Right atrium auricular region (tissue), 2 donors: Measurements from ENCODE around the gene GMDS. TPM values are rescaled to one million over a fixed set of nuclear protein-coding genes. Genes with fewer than 3 reads are reported as not detected.

Experiments used
- DNase-seq: peaks from one replicate; pipeline ENCODE4 v3.0.0-alpha.2; 2019; ENCODE audit warnings: low spot score
- H3K27ac ChIP-seq, 2 donors: fragments of 200-600 bp; sonication (generic); 1 replicate in 1 of 2; 2 replicates in 1 of 2; pipeline ENCODE4 v1.5.1; 2016 to 2019
- H3K27me3 ChIP-seq, 2 donors: fragments of 200-600 bp; sonication (generic); one replicate each; pipeline versions ENCODE4 v1.5.1 to v1.6.0; 2017 to 2019
- H3K36me3 ChIP-seq: fragments of 200-600 bp; sonication (generic); one replicate; pipeline ENCODE4 v1.5.1; 2016
- H3K4me1 ChIP-seq, 2 donors: fragments of 200-600 bp; sonication (generic); one replicate each; pipeline versions ENCODE4 v1.5.1 to v1.6.0; 2017 to 2019
- H3K4me3 ChIP-seq, 2 donors: fragments of 200-600 bp; sonication (generic); 1 replicate in 1 of 2; 2 replicates in 1 of 2; pipeline ENCODE4 v1.5.1; 2017 to 2019; ENCODE audit warnings: mild to moderate bottlenecking in 1 of 2, moderate library complexity in 1 of 2
- H3K9me3 ChIP-seq, 2 donors: fragments of 200-600 bp; sonication (generic); one replicate each; pipeline ENCODE4 v1.5.1; 2019
- total RNA-seq, 2 donors: library from RNA; depleted of rRNA; stranded (reverse); fragments of >200 nt; gene quantifications; one replicate each; pipeline ENCODE4 v1.1.0, GENCODE V29; 2016
- TF ChIP-seq, protein P1 (sequence below), 2 donors: fragments of 200-600 bp; sonication (generic); IDR thresholded peaks; one replicate each; pipeline ENCODE4 v1.5.1; 2019; ENCODE audit warnings: antibody characterized with exemption in 2 of 2

Gene GMDS
- total RNA-seq, 2 donors from 2014 or later = 11.1 to 11.8 TPM

DNA sequence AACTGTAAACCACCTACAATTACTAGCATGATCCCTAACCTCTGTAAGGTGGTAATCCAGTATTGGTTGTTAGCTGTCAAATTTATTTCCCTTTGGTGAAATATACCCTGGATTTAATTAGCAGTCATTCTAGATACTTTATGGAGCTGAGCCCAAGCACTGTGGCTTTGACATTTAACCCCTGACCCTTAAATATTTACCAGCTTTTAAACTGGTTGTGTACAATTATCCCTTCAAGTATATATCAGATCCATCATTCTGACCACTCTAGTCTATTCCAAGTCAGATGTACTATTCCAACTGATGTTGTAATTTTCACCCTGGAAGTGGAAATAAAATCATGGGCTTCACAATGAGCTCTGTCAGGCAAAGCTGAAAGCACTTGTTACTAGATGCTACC, 406.0 kb downstream of the GMDS start:
- TF ChIP-seq, protein P1, sequence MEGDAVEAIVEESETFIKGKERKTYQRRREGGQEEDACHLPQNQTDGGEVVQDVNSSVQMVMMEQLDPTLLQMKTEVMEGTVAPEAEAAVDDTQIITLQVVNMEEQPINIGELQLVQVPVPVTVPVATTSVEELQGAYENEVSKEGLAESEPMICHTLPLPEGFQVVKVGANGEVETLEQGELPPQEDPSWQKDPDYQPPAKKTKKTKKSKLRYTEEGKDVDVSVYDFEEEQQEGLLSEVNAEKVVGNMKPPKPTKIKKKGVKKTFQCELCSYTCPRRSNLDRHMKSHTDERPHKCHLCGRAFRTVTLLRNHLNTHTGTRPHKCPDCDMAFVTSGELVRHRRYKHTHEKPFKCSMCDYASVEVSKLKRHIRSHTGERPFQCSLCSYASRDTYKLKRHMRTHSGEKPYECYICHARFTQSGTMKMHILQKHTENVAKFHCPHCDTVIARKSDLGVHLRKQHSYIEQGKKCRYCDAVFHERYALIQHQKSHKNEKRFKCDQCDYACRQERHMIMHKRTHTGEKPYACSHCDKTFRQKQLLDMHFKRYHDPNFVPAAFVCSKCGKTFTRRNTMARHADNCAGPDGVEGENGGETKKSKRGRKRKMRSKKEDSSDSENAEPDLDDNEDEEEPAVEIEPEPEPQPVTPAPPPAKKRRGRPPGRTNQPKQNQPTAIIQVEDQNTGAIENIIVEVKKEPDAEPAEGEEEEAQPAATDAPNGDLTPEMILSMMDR (IDR thresholded peaks at IDR 0.05) = no peak
- no peak for DNase-seq

DNA sequence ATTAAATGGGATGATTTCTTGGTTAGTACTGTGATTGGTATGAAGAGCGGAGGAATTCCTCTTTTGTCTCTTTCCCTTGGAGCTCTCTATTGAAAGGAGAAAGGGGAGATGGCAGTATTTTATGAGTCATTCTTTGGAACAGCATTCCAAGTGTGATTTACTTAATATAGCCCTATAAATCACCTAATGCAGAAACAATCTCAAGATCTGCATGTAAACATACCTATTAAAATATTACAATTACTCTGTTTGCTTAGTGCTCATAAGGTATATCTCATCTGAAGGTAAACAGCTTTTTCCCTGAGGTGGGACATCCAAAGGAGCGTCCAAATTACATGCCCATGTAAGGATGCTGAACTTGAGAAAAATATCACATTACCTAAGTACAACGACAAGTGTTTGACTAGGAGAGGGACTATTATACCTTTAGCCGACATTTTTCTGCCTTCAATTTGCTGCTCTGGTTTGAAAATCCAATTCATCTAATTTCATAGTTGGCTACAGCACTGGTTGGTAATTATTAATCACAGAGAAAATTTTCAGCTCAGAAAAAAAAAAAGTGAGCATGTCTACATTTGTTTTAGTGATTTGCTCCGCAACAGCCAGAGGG, 406.7 kb downstream of the GMDS start:
- Histone ChIP-seq H3K4me3 (no peak overlapping the region), H3K36me3 (no peaks in the 10 kb centered on the region), H3K27me3 (no peaks in the 10 kb centered on the region), H3K4me1 (no peaks in the 10 kb centered on the region), H3K9me3 (no peaks in the 10 kb centered on the region), H3K27ac (no peak overlapping the region)
- DNase-seq = no peak
- TF ChIP-seq, protein P1 (IDR thresholded peaks at IDR 0.05) = no peak

More for the DNA sequence above, 406.0 kb downstream of the GMDS start:
- no peaks in the 10 kb centered on the region for H3K4me1 ChIP-seq
- H3K4me3 ChIP-seq = no peak overlapping the region
- H3K27me3 ChIP-seq = no peaks in the 10 kb centered on the region
- H3K36me3 ChIP-seq = no peaks in the 10 kb centered on the region
- H3K27ac ChIP-seq = no peak overlapping the region
- H3K9me3 ChIP-seq = no peaks in the 10 kb centered on the region

DNA sequence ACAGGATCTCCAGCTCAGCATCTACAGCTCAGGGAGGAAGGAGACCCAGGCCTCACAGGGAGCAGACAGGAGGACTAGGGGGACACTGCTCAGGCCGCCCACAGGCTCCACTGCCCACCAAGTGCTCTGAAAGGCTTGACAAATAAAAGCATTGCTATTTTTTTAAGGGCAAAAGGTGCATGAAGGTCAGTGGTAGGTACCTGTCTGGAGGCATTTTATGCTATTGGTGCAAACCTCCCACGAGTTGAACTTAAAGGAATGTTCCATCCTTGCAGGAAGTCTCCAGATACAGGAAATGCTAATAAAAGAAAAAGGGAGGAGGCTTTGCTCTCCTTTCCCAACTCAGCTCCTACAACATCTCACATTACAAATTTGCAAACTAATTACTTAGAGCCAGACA, 407.6 kb downstream of the GMDS start:
- no peaks in the 10 kb centered on the region for H3K36me3 ChIP-seq
- no peaks in the 10 kb centered on the region for H3K27me3 ChIP-seq
- no peaks in the 10 kb centered on the region for H3K4me1 ChIP-seq
- H3K4me3 ChIP-seq = no peak overlapping the region
- H3K9me3 ChIP-seq = no peaks in the 10 kb centered on the region
- H3K27ac ChIP-seq = no peak overlapping the region
- no peak for DNase-seq
- TF ChIP-seq, protein P1 (IDR thresholded peaks at IDR 0.05) = no peak

DNA sequence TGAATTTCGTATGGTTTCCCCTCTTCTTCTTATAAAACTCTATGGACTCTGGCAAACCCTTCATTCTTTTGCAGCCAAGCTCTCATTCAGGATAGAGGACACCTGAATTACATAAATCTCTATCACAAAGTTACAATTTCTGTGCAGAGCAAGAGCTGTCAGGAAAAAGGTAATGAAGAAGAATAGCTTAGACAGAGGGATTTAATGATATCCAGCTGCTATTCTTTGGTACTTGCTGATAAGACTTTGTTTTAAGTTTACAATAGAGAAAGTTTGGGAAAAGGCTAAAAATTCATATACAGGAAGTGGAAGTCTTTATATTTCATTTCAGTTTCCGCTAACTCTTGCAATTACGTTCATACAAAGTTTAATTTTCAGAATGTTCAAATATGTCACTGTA, 408.7 kb downstream of the GMDS start:
- Histone ChIP-seq H3K4me1 (no peaks in the 10 kb centered on the region), H3K4me3 (no peak overlapping the region), H3K36me3 (no peaks in the 10 kb centered on the region), H3K27ac (no peak overlapping the region), H3K27me3 (no peaks in the 10 kb centered on the region), H3K9me3 (no peaks in the 10 kb centered on the region)
- TF ChIP-seq, protein P1 (IDR thresholded peaks at IDR 0.05) = no peak
- DNase-seq = no peak

DNA sequence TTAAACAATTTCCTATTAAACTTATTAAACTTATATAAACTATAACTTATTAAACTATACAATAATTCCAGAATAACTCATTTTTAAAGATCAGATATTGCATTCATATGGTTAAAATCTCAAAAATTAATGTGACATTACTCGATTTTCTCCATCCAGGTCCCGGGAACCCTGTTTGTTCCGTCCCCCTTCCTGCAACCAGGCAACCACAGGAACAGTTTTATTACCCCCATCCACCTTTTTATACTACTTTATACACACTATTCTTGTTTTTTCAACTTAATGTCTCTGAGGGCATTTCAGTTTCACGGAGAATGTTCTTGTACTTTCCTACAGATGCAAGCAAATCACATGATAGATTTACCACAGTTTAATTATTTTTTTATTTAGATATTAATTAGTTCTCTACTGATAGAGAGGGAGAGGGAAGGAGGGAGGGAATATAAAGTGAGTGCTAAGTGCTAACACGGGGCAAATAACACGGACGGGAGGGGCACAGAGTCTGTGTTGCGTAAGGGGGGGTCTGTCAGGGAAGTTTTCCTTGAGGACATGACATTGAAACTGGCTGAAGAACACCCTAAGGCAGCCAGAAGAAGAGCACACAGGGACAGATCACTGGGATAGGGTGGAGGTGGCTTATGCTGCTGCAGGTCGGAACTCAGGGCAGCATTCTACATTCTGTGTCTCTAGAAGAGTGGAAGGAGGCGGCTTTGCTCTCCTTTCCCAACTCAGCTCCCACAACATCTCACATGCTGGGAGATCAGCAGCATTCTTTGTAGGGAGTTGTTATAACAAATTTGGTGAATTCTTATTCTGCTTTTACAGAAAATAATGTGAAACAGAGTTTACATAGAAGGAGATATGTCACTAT, 410.5 kb downstream of the GMDS start:
- H3K4me1 ChIP-seq = no peaks in the 10 kb centered on the region
- H3K27ac ChIP-seq = no peak overlapping the region
- TF ChIP-seq, protein P1 (IDR thresholded peaks at IDR 0.05) = no peak
- H3K9me3 ChIP-seq = no peaks in the 10 kb centered on the region
- DNase-seq = no peak
- H3K36me3 ChIP-seq = no peaks in the 10 kb centered on the region
- no peak overlapping the region for H3K4me3 ChIP-seq
- H3K27me3 ChIP-seq = no peaks in the 10 kb centered on the region
